Measurements from ENCODE around the gene GTF2H2C. TPM values are rescaled to one million over a fixed set of nuclear protein-coding genes. Genes with fewer than 3 reads are reported as not detected.
A peak's percentile ranks its signal among the peaks of the same experiment; 100 is the strongest.
"Not testable (repeated sequence)": the region's sequence is repeated elsewhere in the genome, so short reads cannot be mapped to it uniquely, and the experiment has no call there.

GTF2H2C gene
- total RNA-seq, 1 donor from 2014 or later = 11.1 TPM

GRCh38 chr5:69544602-69545001 is 15.4 kb upstream of the GTF2H2C start:
- intact Hi-C loops (cut with DNase I); DNase-seq (ENCODE audit: low spot score): not testable (repeated sequence)

- DNase-seq (ENCODE audit: low spot score); intact Hi-C loops (cut with DNase I): not testable (repeated sequence)
These were observed 818 bp downstream of the GTF2H2C start for GRCh38 chr5:69560587-69561431.

DNA sequence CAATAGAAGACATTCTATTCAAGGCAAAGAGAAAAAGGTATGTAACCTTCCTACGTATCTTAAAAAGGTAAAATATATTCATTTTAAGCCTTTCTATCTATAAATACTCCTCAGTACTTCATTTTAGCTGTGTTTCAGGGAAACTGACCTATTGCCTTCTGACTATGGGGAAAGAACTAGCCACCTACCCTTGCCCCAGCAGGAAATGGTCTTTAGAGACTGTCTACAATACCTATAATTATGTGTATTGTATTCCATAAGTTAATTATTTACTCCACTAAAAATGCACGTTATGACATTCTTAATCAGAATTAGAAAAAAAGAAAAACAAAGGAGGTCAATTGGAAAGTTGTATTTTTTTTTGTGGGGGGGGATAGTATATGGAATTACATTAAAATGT is 6.2 kb downstream of the GTF2H2C start:
- DNase-seq (ENCODE audit: low spot score); intact Hi-C loops (cut with DNase I): not testable (repeated sequence)

- DNase-seq (ENCODE audit: low spot score); intact Hi-C loops (cut with DNase I): not testable (repeated sequence)
These were observed 8.1 kb downstream of the GTF2H2C start for GRCh38 chr5:69568072-69568471.

DNA sequence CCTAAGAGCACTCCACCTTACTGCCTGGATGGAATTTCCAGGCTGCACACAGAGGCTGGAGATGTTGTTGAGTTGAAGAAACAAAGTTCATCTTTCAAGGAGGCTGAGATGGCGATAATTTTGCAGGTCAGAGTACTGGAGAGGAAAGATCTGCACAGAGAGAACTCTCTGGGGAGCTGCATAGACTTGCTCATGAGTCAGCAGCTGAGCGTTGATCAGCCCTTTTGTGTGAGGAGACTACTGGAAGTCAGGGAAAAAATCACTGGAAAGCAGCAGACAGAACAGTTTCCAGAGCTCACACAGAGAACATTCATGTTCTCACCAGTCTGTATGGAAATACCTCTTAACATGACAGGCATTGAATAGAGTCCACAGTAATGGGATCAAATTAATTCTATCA is 23.4 kb downstream of the GTF2H2C start:
- intact Hi-C loops (cut with DNase I); DNase-seq (ENCODE audit: low spot score): not testable (repeated sequence)

DNA sequence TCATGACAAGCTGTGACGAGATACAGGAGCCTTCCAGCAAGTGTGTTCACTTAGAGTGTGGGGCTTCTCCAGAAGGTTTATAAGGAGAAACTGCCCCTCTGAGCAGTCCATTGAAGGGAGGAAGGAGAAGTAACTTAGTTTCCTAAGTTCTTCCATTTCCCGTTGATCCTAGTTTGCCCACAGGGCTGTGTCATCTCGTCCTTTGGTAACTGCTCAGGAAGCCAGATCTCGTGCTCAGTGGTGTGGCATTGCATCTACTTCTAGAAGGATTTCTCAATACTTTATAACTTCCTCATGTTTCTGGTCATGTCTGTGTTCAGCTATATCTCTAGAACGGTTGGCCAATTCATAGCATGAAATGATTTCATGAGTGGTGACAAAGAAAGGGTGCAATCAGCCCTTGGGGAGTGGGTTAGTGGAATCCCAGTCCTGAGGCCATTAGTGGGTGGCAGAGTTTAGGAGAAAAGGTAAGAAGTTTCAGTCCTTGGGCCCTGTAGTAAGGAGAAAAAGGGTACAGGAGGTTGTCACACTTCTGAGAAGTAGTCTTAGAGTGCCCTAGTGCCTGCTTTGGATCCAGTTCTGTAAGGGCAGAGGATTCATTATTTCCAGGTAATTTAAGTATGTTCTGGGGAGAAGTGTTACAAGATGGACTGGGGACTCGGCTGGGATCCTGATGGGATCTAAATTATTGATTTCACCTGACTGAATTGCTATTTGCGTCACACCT is 36.3 kb downstream of the GTF2H2C start:
- intact Hi-C loops (cut with DNase I); DNase-seq (ENCODE audit: low spot score): not testable (repeated sequence)

- DNase-seq (ENCODE audit: low spot score); intact Hi-C loops (cut with DNase I): not testable (repeated sequence)
These were observed 42.0 kb downstream of the GTF2H2C start for GRCh38 chr5:69601947-69602346.

DNA sequence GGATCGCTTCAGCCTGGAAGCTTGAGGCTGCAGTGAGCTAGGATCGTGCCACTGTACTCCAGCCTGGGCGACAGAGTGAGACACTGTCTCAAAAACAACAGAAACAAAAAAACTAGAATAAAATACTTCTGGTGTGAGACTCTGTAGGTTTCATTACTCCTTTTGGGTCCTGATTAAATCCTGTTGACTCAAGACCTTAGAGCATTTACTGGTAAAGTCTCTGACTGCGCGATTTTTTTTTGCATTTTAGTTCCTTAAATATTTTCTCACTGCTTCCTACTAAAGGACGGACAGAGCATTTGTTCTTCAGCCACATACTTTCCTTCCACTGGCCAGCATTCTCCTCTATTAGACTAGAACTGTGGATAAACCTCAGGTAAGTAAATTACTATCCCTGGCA is 46.8 kb downstream of the GTF2H2C start:
- not testable (repeated sequence) for DNase-seq (ENCODE audit: low spot score)

DNA sequence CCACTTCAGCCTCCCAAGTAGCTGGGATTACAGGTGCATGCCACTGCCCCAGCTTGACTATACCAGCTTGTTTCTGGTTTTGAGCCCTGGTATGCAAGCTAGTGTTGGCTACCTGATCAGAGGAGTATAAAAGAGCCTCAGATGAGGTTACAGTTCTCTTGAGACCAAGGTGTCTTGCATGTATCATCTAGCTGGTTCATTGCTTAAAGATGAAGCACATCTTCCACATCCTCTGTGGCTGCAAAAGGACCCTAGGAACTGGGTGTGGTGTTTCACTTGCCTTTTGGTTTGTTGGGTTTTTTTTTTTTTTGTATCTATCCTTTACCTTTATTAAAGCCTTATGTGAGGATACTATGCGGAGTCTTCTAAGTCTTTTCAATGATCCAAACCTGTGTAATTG is 47.8 kb downstream of the GTF2H2C start:
- intact Hi-C loops (cut with DNase I); DNase-seq (ENCODE audit: low spot score): not testable (repeated sequence)

More for the DNA sequence above, 46.8 kb downstream of the GTF2H2C start:
- intact Hi-C loops (cut with DNase I) = not testable (repeated sequence)

GRCh38 chr5:69608861-69609496 is 49.0 kb downstream of the GTF2H2C start:
- intact Hi-C loops (cut with DNase I); DNase-seq (ENCODE audit: low spot score): not testable (repeated sequence)

DNA sequence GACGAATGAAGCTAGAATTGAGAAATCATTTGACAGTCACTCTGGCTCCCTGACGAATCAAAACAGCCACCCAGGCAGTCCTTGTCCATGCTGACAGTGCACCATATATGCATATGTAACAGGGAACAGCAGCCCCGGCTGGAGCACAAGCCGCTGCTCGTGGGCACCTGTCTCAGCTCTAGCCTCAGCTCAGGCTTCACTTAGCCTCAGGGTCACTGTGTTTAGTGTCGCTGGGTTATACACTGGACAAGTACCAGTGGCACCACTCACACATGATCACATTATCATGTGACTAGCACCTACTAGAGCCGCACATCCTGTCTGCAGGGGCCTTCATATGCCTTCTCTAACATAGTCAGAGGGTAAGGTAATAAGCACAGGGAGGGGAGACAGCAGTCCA is 54.9 kb downstream of the GTF2H2C start:
- DNase-seq (ENCODE audit: low spot score); intact Hi-C loops (cut with DNase I): not testable (repeated sequence)

- peak; percentile 60 for DNase-seq (ENCODE audit: low spot score)
- intact Hi-C loops (cut with DNase I) = not testable (repeated sequence)
These were observed 71.9 kb downstream of the GTF2H2C start for GRCh38 chr5:69631879-69632278.

Other genes with a start within 250 kb of the GTF2H2C start
- 2.9 TPM for gene CCDC125, start 227.4 kb upstream of the GTF2H2C start, total RNA-seq
- 35.1 TPM for gene AK6, start 190.7 kb upstream of the GTF2H2C start, total RNA-seq
- gene TAF9, start 190.7 kb upstream of the GTF2H2C start, total RNA-seq = 44.2 TPM
- 22.0 TPM for gene RAD17, start 190.4 kb upstream of the GTF2H2C start, total RNA-seq
- 0.62 TPM for gene MARVELD2, start 145.1 kb upstream of the GTF2H2C start, total RNA-seq
- 0.51 TPM for gene OCLN, start 67.4 kb upstream of the GTF2H2C start, total RNA-seq